ENCODE measurements around the gene ZNF496.
A peak's percentile ranks its signal among the peaks of the same experiment; 100 is the strongest.

The ZNF496 gene

GRCh38 chr1:247294282-247294681 is 37.4 kb downstream of the ZNF496 start:
- no peak overlapping the region for H3K4me3 ChIP-seq (ENCODE audit: low read depth in 1 of 2, low read length in 2 of 2)
- no peak overlapping the region for H3K9ac ChIP-seq (ENCODE audit: low read depth, low read length)
- H3K27me3 ChIP-seq (ENCODE audit: insufficient read depth, low read length, poor library complexity): no peaks in the 10 kb centered on the region
- H3K4me2 ChIP-seq (ENCODE audit: insufficient read depth, low read length): no peak overlapping the region
- no peak for ATAC-seq (ENCODE audit: insufficient read depth, low read depth)
- no peaks in the 10 kb centered on the region for H3K4me1 ChIP-seq (ENCODE audit: insufficient read depth, low read length)
- no peak overlapping the region for H3K27ac ChIP-seq (ENCODE audit: low read length)
- TF ChIP-seq EZH2 (IDR thresholded peaks at IDR 0.05; ENCODE audit: borderline replicate concordance, low read depth, low read length, severe bottlenecking): no peak
- TF ChIP-seq CTCF (IDR thresholded peaks at IDR 0.05; ENCODE audit: borderline replicate concordance, extremely low read depth, low read length, poor library complexity, severe bottlenecking): no peak
- H3K36me3 ChIP-seq (ENCODE audit: insufficient read depth, low read length): peaks cover 4% of the 10 kb centered on the region; the same call in 1 of the 2 replicates
- H4K20me1 ChIP-seq (ENCODE audit: insufficient read depth, low read length): no peaks in the 10 kb centered on the region
- H3K9me3 ChIP-seq (ENCODE audit: insufficient read depth, low read length, severe bottlenecking): no peaks in the 10 kb centered on the region
- H3K79me2 ChIP-seq (ENCODE audit: insufficient read depth, low read length): no peaks in the 10 kb centered on the region
- no peak overlapping the region for H2AFZ ChIP-seq (ENCODE audit: low read depth, low read length)
- DNase-seq: no peak

- no peak for DNase-seq
- Histone ChIP-seq H3K9me3 (ENCODE audit: insufficient read depth, low read length, severe bottlenecking) (no peaks in the 10 kb centered on the region), H3K4me3 (ENCODE audit: low read depth in 1 of 2, low read length in 2 of 2) (no peak overlapping the region), H3K4me2 (ENCODE audit: insufficient read depth, low read length) (no peak overlapping the region), H2AFZ (ENCODE audit: low read depth, low read length) (no peak overlapping the region), H3K27me3 (ENCODE audit: insufficient read depth, low read length, poor library complexity) (no peaks in the 10 kb centered on the region), H3K36me3 (ENCODE audit: insufficient read depth, low read length) (no peaks in the 10 kb centered on the region), H3K79me2 (ENCODE audit: insufficient read depth, low read length) (no peaks in the 10 kb centered on the region), H3K4me1 (ENCODE audit: insufficient read depth, low read length) (no peaks in the 10 kb centered on the region), H3K27ac (ENCODE audit: low read length) (no peak overlapping the region), H4K20me1 (ENCODE audit: insufficient read depth, low read length) (no peaks in the 10 kb centered on the region), H3K9ac (ENCODE audit: low read depth, low read length) (no peak overlapping the region)
- ATAC-seq (ENCODE audit: insufficient read depth, low read depth): no peak
- TF ChIP-seq CTCF (IDR thresholded peaks at IDR 0.05; ENCODE audit: borderline replicate concordance, extremely low read depth, low read length, poor library complexity, severe bottlenecking) (no peak), EZH2 (IDR thresholded peaks at IDR 0.05; ENCODE audit: borderline replicate concordance, low read depth, low read length, severe bottlenecking) (no peak)
Observed at GRCh38 chr1:247293047-247293446, 38.6 kb downstream of the ZNF496 start.

- no peaks in the 10 kb centered on the region for H4K20me1 ChIP-seq (ENCODE audit: insufficient read depth, low read length)
- H3K79me2 ChIP-seq (ENCODE audit: insufficient read depth, low read length): no peaks in the 10 kb centered on the region
- H3K4me2 ChIP-seq (ENCODE audit: insufficient read depth, low read length): no peak overlapping the region
- TF ChIP-seq CTCF (IDR thresholded peaks at IDR 0.05; ENCODE audit: borderline replicate concordance, extremely low read depth, low read length, poor library complexity, severe bottlenecking) (no peak), EZH2 (IDR thresholded peaks at IDR 0.05; ENCODE audit: borderline replicate concordance, low read depth, low read length, severe bottlenecking) (no peak)
- H3K36me3 ChIP-seq (ENCODE audit: insufficient read depth, low read length): no peaks in the 10 kb centered on the region
- H3K9ac ChIP-seq (ENCODE audit: low read depth, low read length): no peak overlapping the region
- no peak overlapping the region for H3K27ac ChIP-seq (ENCODE audit: low read length)
- no peak overlapping the region for H3K4me3 ChIP-seq (ENCODE audit: low read depth in 1 of 2, low read length in 2 of 2)
- H2AFZ ChIP-seq (ENCODE audit: low read depth, low read length): no peak overlapping the region
- ATAC-seq (ENCODE audit: insufficient read depth, low read depth): peak; percentile 66
- peak; percentile 31 for DNase-seq
- H3K9me3 ChIP-seq (ENCODE audit: insufficient read depth, low read length, severe bottlenecking): no peaks in the 10 kb centered on the region
- H3K4me1 ChIP-seq (ENCODE audit: insufficient read depth, low read length): no peaks in the 10 kb centered on the region
- no peaks in the 10 kb centered on the region for H3K27me3 ChIP-seq (ENCODE audit: insufficient read depth, low read length, poor library complexity)
Observed at GRCh38 chr1:247291833-247292561, 39.7 kb downstream of the ZNF496 start.
